GM21737 (cell line): ENCODE results near the gene CD164L2.
"Not testable (repeated sequence)": the region's sequence is repeated elsewhere in the genome, so short reads cannot be mapped to it uniquely, and the experiment has no call there.

Experiments
- ATAC-seq: cut with Tn5 transposase; IDR thresholded peaks from one replicate; pipeline ENCODE4 v1.9.1; 2021; ENCODE audit warnings: mild to moderate bottlenecking, moderate library complexity; ENCODE audit not compliant: unreplicated experiment

CD164L2 gene

DNA sequence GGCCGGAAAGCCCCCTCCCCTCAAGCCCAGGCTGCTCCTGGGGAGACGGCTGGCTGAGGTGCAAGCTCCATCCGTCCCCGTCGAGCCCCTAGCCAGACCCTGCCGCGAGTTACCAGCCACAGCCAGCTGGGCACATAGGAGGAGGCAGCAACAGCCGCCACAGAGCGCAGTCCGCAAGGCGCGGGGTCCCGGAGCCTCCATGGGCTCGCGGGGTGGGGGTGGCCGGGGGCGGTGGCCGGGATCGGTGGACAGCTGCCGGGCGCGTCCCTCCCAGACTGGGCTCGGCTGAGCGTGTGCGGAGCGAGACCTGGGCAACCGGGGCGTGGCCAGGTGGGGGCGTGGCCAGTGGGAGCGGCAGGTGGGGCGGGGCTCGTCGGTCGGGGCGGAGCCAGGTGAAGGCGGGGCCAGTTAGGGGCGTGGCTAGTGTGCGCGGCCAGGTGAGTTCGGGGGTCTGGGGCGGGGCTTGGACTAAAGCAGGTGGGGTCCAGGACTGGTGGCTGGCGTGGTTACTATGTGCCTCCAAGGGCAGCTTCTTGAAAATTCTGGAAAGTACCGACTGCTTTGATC, at the start of gene CD164L2:
Gene CD164L2 (minus strand): TSS at position 295 of the 567 bp plus-strand sequence. CDS start 94 bp downstream, at position 201.
- ATAC-seq: no peak

DNA sequence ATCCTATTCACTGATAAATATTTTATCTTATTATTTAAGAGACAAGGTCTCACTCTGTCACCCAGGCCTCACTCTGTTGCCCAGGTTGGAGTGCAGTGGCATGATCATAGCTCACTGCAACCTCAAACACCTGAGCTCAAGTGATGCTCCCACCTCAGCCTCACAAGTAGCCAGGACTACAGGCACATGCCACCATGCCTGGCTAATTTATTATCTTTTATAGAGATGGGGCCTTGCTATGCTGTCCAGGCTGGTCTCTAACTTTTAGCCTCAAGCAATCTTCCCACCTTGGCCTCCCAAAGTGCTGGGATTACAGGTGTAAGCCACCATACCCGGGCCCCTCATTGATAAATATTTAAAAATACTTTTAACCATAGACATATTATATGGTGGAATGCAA, 49.6 kb upstream of the CD164L2 start:
- ATAC-seq: not testable (repeated sequence)

DNA sequence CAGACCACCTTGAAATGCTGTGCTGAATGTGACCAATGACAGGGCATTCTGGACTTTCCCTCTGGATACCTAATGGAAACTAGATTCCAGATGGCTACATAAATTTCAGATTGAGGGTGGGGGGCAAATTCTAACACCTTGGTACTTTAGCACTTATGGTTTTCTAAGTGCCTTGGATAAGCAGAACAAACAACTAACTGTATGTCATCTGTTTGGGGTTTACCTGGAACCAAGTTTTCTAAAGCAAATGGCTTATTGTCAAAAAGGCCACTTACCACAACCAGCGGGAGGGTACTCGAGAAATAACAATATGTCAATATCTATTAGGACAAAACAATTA, 48.4 kb upstream of the CD164L2 start:
- ATAC-seq: no peak

- no peak for ATAC-seq
Observed at GRCh38 chr1:27430903-27431600, 47.9 kb upstream of the CD164L2 start.

- no peak for ATAC-seq
Observed at GRCh38 chr1:27429029-27429425, 45.9 kb upstream of the CD164L2 start.

DNA sequence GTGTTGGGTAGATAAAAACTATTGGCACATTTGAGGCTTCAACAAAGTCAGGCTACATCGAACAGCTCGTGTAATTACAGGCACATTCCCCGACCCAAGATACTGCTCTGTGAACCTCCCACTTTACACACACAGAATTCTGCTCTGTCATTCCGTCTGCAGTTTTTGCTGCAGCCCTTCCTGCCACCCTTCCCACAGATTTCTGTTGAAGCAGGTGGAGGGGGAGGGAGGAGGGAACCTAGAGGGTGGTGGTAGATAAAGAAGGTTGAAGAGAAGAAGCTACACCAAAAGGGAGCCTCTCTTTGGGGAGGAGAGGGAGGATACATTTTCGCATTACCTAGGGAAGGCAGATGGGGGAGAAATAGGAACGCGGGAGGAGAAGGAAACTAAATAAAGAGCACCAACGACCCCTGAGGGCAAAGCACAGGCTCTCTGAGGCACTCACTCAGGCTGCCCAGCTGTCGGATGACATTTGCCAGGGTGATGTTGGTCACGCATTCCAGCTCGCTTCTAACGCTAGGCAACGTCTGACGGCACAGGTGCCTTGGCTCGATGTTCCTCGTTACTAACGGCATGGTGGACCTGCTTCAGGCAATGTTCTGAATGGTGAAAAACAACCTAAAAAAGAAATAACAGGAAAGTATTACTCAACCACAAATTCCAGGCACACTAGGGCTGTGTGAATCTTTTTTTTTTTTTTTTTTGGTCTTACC, 45.3 kb upstream of the CD164L2 start:
- ATAC-seq: no peak

DNA sequence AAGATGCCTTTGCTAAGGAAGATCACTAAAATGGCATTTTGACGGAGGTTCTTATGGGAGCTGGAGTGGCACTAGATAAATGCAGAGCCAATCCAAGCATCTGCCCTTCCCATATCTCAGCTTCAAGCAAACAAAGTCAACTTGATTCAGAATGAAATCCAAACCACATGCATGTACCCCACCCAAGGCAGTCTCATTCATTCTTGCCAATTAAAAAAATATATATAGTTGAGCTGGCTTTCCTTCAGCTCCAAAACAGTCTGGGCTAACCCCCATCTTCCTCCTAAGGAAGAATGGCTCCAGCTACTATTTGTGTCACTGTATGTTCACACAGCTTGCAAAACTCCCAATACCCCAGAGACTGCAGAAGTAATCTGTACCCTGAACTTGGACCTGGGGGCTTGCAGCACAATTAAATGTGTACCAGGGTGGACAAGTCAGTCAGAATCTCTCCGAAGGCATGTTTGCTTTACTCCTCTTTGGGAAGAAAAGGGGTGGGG, 44.7 kb upstream of the CD164L2 start:
- no peak for ATAC-seq

GRCh38 chr1:27427329-27427728, 44.2 kb upstream of the CD164L2 start:
- ATAC-seq: no peak

DNA sequence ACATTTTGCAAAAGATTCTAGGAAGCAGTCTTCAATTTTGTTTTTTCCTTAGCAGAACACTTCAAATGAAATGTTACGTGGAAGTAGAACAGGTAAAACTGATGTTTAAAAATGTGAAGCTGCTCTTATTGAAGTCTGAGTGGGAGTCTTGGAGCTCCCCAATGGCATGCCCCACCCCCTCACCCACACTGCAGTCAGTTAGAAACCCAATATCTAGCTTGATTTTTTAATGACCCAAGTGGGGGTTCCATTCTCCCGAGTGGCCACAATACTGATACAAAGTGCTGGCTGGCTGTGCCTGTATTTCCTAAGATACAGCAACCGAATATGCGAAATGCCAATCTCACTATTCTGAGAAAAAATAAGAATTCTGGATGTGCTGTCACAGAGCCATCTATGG, 40.6 kb upstream of the CD164L2 start:
- no peak for ATAC-seq

GRCh38 chr1:27418326-27419185, 35.4 kb upstream of the CD164L2 start:
- no peak for ATAC-seq

DNA sequence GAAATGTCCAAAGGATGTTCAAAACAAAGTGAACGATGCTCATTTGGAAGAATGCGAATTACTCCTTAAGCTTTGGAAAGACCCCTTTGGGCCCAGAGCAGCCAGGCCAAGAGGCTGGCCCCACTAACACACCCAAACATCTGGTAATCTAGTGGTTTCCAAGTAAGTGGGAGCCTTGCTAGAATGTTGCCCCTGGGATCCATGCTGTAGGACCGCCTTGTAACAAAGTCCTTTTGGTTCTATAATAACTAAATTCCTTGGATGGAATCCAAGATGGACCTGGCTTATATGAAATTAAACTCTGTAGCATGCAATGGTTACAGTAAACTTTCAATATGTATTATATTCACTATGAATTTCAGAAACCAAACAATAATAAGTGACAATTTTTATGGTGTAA, 34.6 kb upstream of the CD164L2 start:
- no peak for ATAC-seq

DNA sequence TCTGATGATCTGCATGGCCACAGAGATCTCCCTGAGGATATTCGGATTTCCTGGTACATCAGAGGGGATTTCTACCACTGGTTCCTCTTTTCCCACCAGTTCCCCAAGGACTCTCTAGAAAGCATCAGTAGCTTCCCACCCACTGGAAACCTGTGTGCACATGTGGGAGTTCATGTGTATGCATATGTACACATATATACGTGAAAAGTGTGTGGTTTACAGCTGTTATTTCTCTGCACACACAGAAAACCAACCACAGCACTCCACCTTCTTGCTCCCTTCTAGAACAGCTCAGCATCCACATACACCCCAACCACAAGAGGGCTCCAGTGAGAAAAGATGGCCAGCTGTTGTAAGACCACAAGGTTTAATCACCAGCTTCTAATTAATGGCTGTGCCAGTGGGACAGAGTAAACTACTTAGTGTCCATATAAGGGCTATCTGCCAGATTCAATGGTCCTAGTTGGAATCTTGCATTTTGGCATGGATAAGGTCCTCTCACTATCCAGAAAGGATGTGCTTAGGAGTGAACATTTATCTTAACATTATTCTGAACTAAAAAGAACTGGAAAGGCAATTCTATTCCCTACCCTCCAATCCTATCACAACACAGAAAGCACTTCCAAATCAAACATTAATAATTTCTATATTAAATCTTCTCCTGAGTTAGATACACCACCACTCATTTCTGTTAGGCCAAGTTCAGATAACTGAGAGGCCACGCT, 33.4 kb upstream of the CD164L2 start:
- no peak for ATAC-seq

DNA sequence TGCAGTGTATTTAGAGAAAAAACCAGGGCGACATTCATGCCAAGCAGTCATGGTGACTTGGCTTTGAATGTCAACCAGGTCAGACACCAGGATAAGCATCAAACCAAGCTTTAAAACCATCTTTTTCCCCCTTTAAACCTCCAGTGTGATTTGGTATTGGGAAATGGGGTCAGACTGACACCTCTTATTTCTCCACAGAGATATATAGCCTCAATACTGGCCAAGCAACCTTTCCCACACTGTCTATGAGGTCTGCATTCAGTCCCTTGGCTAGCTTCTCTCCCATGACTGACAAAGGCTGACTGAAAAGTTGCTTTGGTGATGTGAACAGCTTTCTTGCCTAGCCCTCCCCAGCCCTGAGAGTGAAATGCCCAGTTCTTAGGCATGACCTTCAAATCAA, 31.0 kb upstream of the CD164L2 start:
- ATAC-seq: no peak

DNA sequence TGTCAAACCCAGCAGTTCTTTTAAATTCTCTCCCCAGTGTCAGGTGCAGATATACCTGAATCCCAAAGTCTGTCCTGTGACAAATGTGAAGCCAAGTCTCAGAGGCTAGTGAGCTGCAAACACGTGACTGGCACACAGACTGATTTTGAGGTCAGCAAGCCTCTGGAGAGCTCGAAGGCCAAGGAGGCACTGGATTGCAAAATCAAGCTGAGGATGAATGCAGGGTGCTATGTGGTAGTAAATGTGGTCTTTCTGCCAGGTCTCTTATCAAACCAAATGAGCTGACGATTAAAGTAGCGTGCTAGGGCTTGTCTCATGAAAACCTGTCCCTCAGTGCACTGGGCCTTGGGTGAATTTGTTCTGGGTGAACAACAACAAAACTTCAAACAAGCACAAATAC, 29.9 kb upstream of the CD164L2 start:
- no peak for ATAC-seq

GRCh38 chr1:27412502-27412901, 29.4 kb upstream of the CD164L2 start:
- ATAC-seq: no peak

DNA sequence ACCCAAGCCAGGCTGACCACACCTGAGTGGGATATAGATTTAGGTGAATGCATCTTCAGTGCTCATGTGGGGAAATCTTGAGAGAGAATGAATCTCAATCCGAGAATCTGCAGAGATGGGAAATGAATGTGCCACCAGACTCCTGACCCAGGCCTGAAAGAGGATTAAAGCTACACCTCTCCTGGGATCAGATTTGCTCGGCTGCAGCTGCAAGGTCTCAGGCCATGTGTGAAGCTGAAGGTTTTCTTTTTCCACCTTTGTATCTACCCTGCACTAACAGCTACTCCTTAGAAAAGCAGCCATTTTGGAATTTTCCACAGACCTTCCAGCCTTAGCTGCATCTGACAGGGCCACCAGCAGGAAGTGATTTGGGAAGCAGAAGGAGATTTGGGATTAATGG, 27.6 kb upstream of the CD164L2 start:
- ATAC-seq: no peak

DNA sequence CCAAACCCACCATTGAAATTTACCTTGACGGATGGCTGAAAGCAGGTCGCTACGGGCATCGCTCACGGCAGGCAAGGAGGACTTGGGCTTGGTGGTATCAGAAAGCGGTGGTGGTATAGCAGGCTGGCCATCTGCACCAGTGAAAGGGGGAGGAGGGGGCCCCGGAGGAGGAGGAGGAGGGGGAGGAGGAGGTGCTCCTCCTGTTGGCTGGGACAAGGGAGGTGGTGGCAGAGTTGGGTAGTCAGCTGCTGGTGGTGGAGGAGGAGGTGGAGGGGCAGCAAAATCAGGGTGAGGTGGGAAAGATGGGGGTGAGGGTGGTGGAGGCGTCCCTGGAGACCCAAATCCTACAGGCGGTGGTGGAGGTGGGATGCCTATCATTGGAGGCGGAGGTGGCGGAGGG, 26.5 kb upstream of the CD164L2 start:
- no peak for ATAC-seq

DNA sequence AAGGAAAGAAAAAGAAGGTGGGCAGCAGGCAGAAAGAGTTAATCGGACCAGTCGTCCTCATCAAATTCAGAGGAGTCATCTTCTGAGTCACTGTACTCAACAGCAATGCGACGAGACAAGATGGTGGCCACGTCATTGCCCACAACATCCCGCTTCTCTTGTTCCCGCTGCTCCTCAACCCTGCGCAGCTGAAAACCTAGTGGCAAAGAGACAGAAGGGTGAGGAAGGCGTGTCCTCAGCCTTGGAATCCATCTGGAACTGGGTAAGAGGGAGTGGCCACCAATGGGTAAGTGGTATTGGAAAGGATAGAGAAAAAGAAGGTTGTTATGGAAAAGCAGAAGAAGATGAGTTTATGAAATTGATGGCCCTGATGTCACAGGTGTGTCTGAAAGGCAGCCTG, 25.0 kb upstream of the CD164L2 start:
- no peak for ATAC-seq

GRCh38 chr1:27406791-27407190, 23.7 kb upstream of the CD164L2 start:
- not testable (repeated sequence) for ATAC-seq

DNA sequence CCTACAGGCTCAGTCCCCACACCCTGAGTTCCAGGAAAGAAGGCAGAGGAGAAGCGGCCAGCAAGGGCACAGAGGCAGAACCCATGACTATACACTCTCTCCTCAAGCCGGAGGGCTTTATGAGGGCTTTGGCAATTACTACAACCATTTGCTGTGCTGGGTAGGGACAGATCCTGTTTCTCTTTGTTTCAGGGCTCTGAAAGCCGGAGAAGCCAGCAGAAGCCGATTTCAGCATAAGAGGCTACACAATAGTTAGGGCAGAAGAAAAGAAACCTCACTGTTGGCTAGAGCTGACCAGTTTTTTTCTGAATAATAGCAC, 23.2 kb upstream of the CD164L2 start:
- no peak for ATAC-seq
